ENCODE results near the gene MAP6.

DNA sequence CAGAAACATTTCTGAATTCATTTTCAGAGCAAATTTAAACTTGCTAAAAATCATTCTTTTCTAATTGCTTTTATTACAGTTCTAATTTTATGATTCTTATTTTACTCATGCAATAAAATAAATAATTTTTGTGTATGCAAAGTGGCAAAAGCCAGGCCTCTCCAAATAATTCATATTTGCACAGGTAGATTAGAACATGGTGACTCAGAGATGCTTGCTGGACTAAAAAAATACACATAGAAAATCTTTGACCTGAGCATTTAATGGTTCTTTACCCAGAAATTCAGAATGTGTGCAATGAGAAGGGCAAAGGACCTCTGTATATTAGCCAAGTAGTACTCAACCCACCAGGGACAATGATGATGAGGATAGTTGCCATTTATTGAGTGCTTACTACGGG is 15.3 kb downstream of the MAP6 start:
- TF ChIP-seq BHLHE40 (IDR thresholded peaks at IDR 0.05; ENCODE audit: borderline replicate concordance) (no peak), FOXK2 (IDR thresholded peaks at IDR 0.05) (no peak), SP1 (IDR thresholded peaks at IDR 0.05) (no peak), TARDBP (IDR thresholded peaks at IDR 0.05) (no peak), FOXM1 (IDR thresholded peaks at IDR 0.05; ENCODE audit: borderline replicate concordance) (no peak)
